Spleen (tissue), 11 donors: Measurements from ENCODE around the gene VPS37D. TPM values are rescaled to one million over a fixed set of nuclear protein-coding genes. Genes with fewer than 3 reads are reported as not detected.
"Not testable (repeated sequence)": the region's sequence is repeated elsewhere in the genome, so short reads cannot be mapped to it uniquely, and the experiment has no call there.

ENCODE experiments used
- DNase-seq: peaks from one replicate; pipeline ENCODE4 v3.0.0-alpha.2; 2020
- H3K27ac ChIP-seq, 8 donors: fragments of 200-600 bp; sonication (generic) in 7 of 8; 1 replicate in 4 of 8; 2 replicates in 4 of 8; pipeline versions ENCODE4 v1.5.0 to v1.8.0; 2016 to 2021; ENCODE audit warnings: inconsistent platforms in 4 of 8, mild to moderate bottlenecking in 4 of 8, moderate library complexity in 1 of 8
- H3K27me3 ChIP-seq, 7 donors: fragments of 200-600 bp; sonication (generic) in 6 of 7; replicated peaks in 1 of 7; 1 replicate in 4 of 7; 2 replicates in 3 of 7; pipeline versions ENCODE4 v1.5.0 to v1.8.0; 2016 to 2021; ENCODE audit warnings: inconsistent platforms in 3 of 7, mild to moderate bottlenecking in 1 of 7
- H3K36me3 ChIP-seq, 6 donors: fragments of 200-600 bp; sonication (generic) in 5 of 6; 1 replicate in 4 of 6; 2 replicates in 2 of 6; pipeline versions ENCODE4 v1.5.0 to v1.8.0; 2016 to 2021; ENCODE audit warnings: inconsistent platforms in 2 of 6
- H3K4me1 ChIP-seq, 6 donors: fragments of 200-600 bp; sonication (generic) in 5 of 6; 1 replicate in 3 of 6; 2 replicates in 3 of 6; pipeline versions ENCODE4 v1.5.0 to v1.8.0; 2016 to 2021; ENCODE audit warnings: inconsistent platforms in 3 of 6
- H3K4me3 ChIP-seq, 8 donors: fragments of 200-600 bp; sonication (generic) in 7 of 8; 1 replicate in 4 of 8; 2 replicates in 4 of 8; pipeline versions ENCODE4 v1.5.0 to v1.8.0; 2016 to 2021; ENCODE audit warnings: inconsistent platforms in 4 of 8, mild to moderate bottlenecking in 4 of 8, moderate library complexity in 2 of 8
- H3K9me3 ChIP-seq, 8 donors: fragments of 200-600 bp; sonication (generic) in 7 of 8; 1 replicate in 4 of 8; 2 replicates in 4 of 8; pipeline versions ENCODE4 v1.5.0 to v1.8.0; 2016 to 2021; ENCODE audit warnings: inconsistent platforms in 4 of 8
- POLR2A ChIP-seq, 3 donors: fragments of 450-650 bp; IDR thresholded peaks; one replicate each; pipeline ENCODE4 v1.5.1; 2017; ENCODE audit warnings: antibody characterized with exemption in 3 of 3, mild to moderate bottlenecking in 1 of 3
- POLR2AphosphoS5 ChIP-seq, 3 donors: sonication (generic); formaldehyde crosslinking; IDR thresholded peaks; one replicate each; pipeline ENCODE4 v1.5.1; 2017; ENCODE audit warnings: antibody characterized with exemption in 3 of 3
- WGBS, 5 donors: extraction: QIAGEN DNeasy Blood & Tissue Kit in 3 of 5; methylation state at CpG; one replicate each; pipeline versions ENCODE4 v1.1.5 to v1.1.7; 2013 to 2018; 5-methylcytosine and 5-hydroxymethylcytosine counted together
- intact Hi-C: fragments of 100-400 bp; cut with DNase I; formaldehyde crosslinking; loops from one replicate; pipeline ENCODE4 v1.15.0; 2023; ENCODE audit warnings: low total_unique reads
- polyA plus RNA-seq, 3 donors: library from polyadenylated mRNA; stranded (reverse); fragments of 200-250 nt; gene quantifications; one replicate each; pipeline ENCODE4 v1.2.1, GENCODE V29; 2013
- total RNA-seq, 7 donors: library from RNA; depleted of rRNA in 3 of 7; stranded (reverse); fragments of >200 nt in 3 of 7; fragmentation: NEBNext Ultra II Directional in 4 of 7; extraction: Animal tissue kit (Norgen Biotek cat#: 25700) in 4 of 7; gene quantifications; one replicate each; pipeline versions ENCODE4 v1.1.0 to v1.2.1, GENCODE V29; 2016 to 2021
- TF ChIP-seq, protein P1 (sequence below), 11 experiments: fragments of 200-600 bp in 7 of 11; fragments of 450-650 bp in 4 of 11; sonication (generic) in 4 of 11; IDR thresholded peaks in 8 of 11; conservative IDR thresholded peaks in 3 of 11; 1 replicate in 7 of 11; 2 replicates in 4 of 11; pipeline versions ENCODE4 v1.4.0 to v1.8.0; 2016 to 2021; ENCODE audit warnings: antibody characterized with exemption in 11 of 11, inconsistent platforms in 4 of 11, mild to moderate bottlenecking in 1 of 11
- donor health status: healthy with polysubstance abuse.
- donor health status: DM: no; HTN: no; CAD: no; lungs with moderate emphysema.
- donor health status: DM: no; HTN: no; CAD: no.
- donor health status: Bipolar disorder and iron deficiency.
- donor health status: healthy.
- donor health status: DM: no; HTN: no; CAD: no.
- donor health status: DM: yes; HTN: yes; CAD: no.

The VPS37D gene
- total and polyA plus RNA-seq, 10 donors, result 0.23 to 1.6 (median 0.95) TPM

DNA sequence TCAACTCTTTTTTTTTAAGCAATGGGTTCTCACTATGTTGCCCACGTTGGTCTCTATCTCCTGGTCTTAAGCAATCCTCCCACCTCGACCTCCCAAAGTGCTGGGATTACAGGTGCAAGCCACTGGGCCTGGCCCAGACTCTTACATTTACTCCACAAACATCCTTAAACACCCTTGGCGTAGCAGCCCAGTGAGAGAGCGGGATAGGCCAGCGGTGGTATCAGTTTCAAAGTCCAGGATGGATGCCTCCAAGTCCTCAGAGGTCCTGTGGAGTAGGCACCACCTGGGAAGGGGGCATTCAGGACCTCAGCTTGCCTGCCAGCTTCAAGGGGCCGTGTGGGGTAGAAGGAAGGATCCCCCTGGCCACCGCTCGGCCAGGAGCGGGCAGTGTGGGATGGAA, 18.1 kb upstream of the VPS37D start:
- DNase-seq, result no peak
- H3K27me3 ChIP-seq, result peaks cover 0 to 100% (median 40%) of the 10 kb centered on the region in 7 donors
- TF ChIP-seq POLR2AphosphoS5 (IDR thresholded peaks at IDR 0.05), result no peak
- TF ChIP-seq, protein P1, sequence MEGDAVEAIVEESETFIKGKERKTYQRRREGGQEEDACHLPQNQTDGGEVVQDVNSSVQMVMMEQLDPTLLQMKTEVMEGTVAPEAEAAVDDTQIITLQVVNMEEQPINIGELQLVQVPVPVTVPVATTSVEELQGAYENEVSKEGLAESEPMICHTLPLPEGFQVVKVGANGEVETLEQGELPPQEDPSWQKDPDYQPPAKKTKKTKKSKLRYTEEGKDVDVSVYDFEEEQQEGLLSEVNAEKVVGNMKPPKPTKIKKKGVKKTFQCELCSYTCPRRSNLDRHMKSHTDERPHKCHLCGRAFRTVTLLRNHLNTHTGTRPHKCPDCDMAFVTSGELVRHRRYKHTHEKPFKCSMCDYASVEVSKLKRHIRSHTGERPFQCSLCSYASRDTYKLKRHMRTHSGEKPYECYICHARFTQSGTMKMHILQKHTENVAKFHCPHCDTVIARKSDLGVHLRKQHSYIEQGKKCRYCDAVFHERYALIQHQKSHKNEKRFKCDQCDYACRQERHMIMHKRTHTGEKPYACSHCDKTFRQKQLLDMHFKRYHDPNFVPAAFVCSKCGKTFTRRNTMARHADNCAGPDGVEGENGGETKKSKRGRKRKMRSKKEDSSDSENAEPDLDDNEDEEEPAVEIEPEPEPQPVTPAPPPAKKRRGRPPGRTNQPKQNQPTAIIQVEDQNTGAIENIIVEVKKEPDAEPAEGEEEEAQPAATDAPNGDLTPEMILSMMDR (IDR thresholded peaks at IDR 0.05 in 8 of 11, conservative IDR thresholded peaks at IDR 0.05 in 3 of 11), result no peak
- TF ChIP-seq POLR2A (IDR thresholded peaks at IDR 0.05), result no peak

DNA sequence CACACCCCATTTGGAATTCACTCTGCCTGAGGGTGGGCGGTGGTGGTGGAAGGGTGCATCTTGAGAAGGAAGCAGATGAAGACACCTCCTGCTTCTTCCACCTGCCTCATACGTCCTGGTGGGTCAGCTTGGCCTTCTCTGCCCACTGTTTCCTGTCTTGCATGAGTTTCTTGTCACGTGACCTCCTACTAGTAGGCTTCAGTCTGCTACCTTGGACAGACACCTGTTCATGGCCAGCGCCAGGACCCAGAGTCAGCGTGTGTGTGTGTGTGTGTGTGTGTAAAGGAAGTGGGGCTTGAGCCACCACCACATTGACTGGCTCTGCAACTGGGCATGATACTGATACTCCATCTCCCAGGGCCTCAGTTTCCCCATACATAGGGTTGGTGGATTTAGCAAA, 17.1 kb upstream of the VPS37D start:
- DNase-seq, result no peak
- H3K36me3 ChIP-seq, result no peaks in the 10 kb centered on the region
- 44 to 68% (median 53%) methylated on average over 5 of the region's 5 CpGs for WGBS, 5 donors
- no peaks in the 10 kb centered on the region for H3K9me3 ChIP-seq
- TF ChIP-seq POLR2A (IDR thresholded peaks at IDR 0.05), result no peak
- TF ChIP-seq, protein P1 (IDR thresholded peaks at IDR 0.05 in 8 of 11, conservative IDR thresholded peaks at IDR 0.05 in 3 of 11), result no peak
- TF ChIP-seq POLR2AphosphoS5 (IDR thresholded peaks at IDR 0.05), result no peak
- peaks cover 3 to 24% (median 12%) of the 10 kb centered on the region in 6 donors for H3K4me1 ChIP-seq
- H3K27me3 ChIP-seq, result peaks cover 0 to 91% (median 40%) of the 10 kb centered on the region in 7 donors
- no peak overlapping the region for H3K4me3 ChIP-seq
- intact Hi-C loops, result no loop called here
- H3K27ac ChIP-seq, result no peak overlapping the region

More for the DNA sequence above, 18.1 kb upstream of the VPS37D start:
- H3K4me1 ChIP-seq, result peaks cover 3 to 25% (median 12%) of the 10 kb centered on the region in 6 donors
- no peak overlapping the region for H3K27ac ChIP-seq
- intact Hi-C loops, result no loop called here
- no peaks in the 10 kb centered on the region for H3K9me3 ChIP-seq
- no peaks in the 10 kb centered on the region for H3K36me3 ChIP-seq
- no peak overlapping the region for H3K4me3 ChIP-seq
- WGBS, 5 donors, result 26 to 37% (median 33%) methylated on average over 9 of the region's 9 CpGs

DNA sequence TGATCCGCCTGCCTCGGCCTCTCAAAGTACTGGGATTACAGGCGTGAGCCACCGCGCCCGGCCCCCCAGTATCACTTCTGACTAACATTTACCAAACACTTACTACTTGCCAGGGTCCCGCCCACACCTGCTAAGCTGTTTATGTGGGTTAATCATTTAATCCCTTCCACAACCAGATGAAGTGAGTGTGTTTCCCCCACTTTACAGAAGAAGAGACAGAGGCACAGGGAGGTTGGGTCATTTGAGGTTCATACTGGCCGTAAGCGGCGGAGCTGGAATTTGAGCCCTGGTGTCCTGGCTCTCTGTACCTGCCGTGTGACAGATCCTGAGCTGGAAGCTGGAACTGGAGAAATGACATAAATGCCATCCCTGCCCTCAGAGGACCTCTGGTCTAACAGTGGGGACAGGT, 15.1 kb upstream of the VPS37D start:
- 79 to 91% (median 87%) methylated on average over 10 to 11 of the region's 11 CpGs for WGBS, 5 donors
- no peak overlapping the region for H3K27ac ChIP-seq
- DNase-seq, result no peak
- no peaks in the 10 kb centered on the region for H3K36me3 ChIP-seq
- intact Hi-C loops, result no loop called here
- TF ChIP-seq, protein P1 (IDR thresholded peaks at IDR 0.05 in 8 of 11, conservative IDR thresholded peaks at IDR 0.05 in 3 of 11), result no peak
- no peak for TF ChIP-seq POLR2AphosphoS5 (IDR thresholded peaks at IDR 0.05)
- no peak for TF ChIP-seq POLR2A (IDR thresholded peaks at IDR 0.05)
- H3K9me3 ChIP-seq, result no peaks in the 10 kb centered on the region
- peaks cover 3 to 10% (median 6%) of the 10 kb centered on the region in 6 donors for H3K4me1 ChIP-seq
- peaks cover 0 to 80% (median 31%) of the 10 kb centered on the region in 7 donors for H3K27me3 ChIP-seq
- H3K4me3 ChIP-seq, result no peak overlapping the region

DNA sequence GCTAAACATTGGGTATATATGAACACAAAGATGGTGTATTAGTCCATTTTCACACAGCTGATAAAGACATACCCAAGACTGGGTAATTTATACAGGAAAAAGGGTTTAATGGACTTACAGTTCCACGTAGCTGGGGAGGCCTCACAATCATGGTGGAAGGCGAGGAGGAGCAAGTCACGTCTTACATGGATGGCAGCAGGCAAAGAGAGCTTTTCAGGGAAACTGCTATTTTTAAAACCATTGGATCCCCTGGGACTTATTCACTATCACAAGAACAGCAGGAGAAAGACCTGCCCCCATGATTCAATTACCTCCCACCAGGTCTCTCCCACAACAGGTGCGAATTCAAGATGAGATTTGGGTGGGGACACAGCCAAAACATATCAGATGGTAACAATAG, 12.3 kb upstream of the VPS37D start:
- H3K4me3 ChIP-seq, intact Hi-C loops, H3K27ac ChIP-seq, H3K9me3 ChIP-seq, H3K4me1 ChIP-seq, DNase-seq, H3K36me3 ChIP-seq: not testable (repeated sequence)
- WGBS, 5 donors, result 83 to 91% (median 85%) methylated on average over 4 of the region's 4 CpGs
- H3K27me3 ChIP-seq, result peaks cover 0 to 57% (median 16%) of the 10 kb centered on the region in 7 donors

DNA sequence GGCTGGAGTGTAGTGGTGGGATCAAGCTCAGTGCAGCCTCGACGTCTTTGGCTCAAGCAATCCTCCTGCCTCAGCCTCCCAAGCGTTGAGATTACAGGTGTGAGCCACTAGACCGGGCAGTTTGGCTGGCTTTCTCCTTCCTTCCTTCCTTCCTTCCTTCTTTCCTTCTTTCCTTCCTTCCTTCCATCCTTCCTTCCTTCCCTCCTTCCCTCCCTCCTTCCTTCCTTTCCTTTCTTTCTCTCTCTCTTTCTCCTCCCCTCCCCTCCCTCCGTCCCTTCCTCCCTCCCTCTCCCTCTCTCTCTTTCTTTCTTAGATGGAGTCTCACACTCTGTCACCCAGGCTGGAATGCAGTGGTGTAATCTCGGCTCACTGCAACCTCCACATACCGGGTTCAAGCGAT, 7.6 kb upstream of the VPS37D start:
- intact Hi-C loops, result no loop called here

DNA sequence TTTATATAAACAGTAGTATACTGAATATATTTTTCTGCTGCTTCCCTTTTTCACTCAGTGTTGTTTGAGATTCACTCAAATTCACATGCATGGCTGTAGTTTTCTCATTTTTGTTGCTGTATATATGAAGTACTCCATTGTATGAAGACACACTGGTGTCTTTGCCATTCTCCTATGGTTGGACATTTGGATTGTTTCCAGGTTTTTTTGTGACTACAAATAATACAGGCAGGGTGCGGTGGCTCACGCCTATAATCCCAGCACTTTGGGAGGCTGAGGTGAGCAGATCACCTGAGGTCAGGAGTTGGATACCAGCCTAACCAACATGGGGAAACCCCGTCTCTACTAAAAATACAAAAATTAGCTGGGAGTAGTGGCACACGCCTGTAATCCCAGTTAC, 7.0 kb upstream of the VPS37D start:
- WGBS, 5 donors, result 62 to 80% (median 71%) methylated on average over 4 of the region's 4 CpGs
- H3K36me3 ChIP-seq, intact Hi-C loops, H3K4me1 ChIP-seq, DNase-seq, H3K9me3 ChIP-seq, H3K27ac ChIP-seq, H3K4me3 ChIP-seq: not testable (repeated sequence)
- peaks cover 0 to 66% (median 0%) of the 10 kb centered on the region in 7 donors for H3K27me3 ChIP-seq

More for the DNA sequence above, 7.6 kb upstream of the VPS37D start:
- no peaks in the 10 kb centered on the region for H3K4me1 ChIP-seq
- H3K9me3 ChIP-seq, result peaks cover 0 to 8% (median 6%) of the 10 kb centered on the region in 8 donors
- no peak overlapping the region for H3K4me3 ChIP-seq
- H3K27ac ChIP-seq, result no peak overlapping the region
- 63 to 72% (median 66%) methylated on average over 8 of the region's 8 CpGs for WGBS, 5 donors
- TF ChIP-seq, protein P1 (IDR thresholded peaks at IDR 0.05 in 8 of 11, conservative IDR thresholded peaks at IDR 0.05 in 3 of 11), result no peak
- TF ChIP-seq POLR2AphosphoS5 (IDR thresholded peaks at IDR 0.05) (no peak), POLR2A (IDR thresholded peaks at IDR 0.05) (no peak)
- DNase-seq, result no peak
- no peaks in the 10 kb centered on the region for H3K36me3 ChIP-seq
- peaks cover 0 to 60% (median 0%) of the 10 kb centered on the region in 7 donors for H3K27me3 ChIP-seq
